Left ventricle myocardium inferior (tissue), 1 donor: Measurements from ENCODE around the gene KHDC4. TPM values are rescaled to one million over a fixed set of nuclear protein-coding genes. Genes with fewer than 3 reads are reported as not detected.

Experiments
- DNase-seq: peaks from one replicate; pipeline ENCODE4 v3.0.0-alpha.2; 2020
- H3K27ac ChIP-seq: fragments of 200-600 bp; replicated peaks from 2 replicates; pipeline ENCODE4 v1.8.0; 2021
- H3K27me3 ChIP-seq: fragments of 200-600 bp; 2 replicates; pipeline ENCODE4 v1.8.0; 2021; ENCODE audit warnings: low read depth
- H3K36me3 ChIP-seq: fragments of 200-600 bp; 2 replicates; pipeline ENCODE4 v1.8.0; 2021
- H3K4me1 ChIP-seq: fragments of 200-600 bp; 2 replicates; pipeline ENCODE4 v1.8.0; 2021
- H3K4me3 ChIP-seq: fragments of 200-600 bp; 2 replicates; pipeline ENCODE4 v1.8.0; 2021; ENCODE audit warnings: mild to moderate bottlenecking, moderate library complexity
- H3K9me3 ChIP-seq: fragments of 200-600 bp; replicated peaks from 2 replicates; pipeline ENCODE4 v1.8.0; 2021
- CTCF ChIP-seq: fragments of 200-600 bp; IDR thresholded peaks from 2 replicates; pipeline ENCODE4 v1.8.0; 2021; ENCODE audit warnings: antibody characterized with exemption, mild to moderate bottlenecking, borderline replicate concordance
- intact Hi-C: fragments of 100-400 bp; cut with micrococcal nuclease; formaldehyde crosslinking; loops from one replicate; pipeline ENCODE4 v1.11.0; 2022
- total RNA-seq: library from RNA; stranded (reverse); fragmentation: NEBNext Ultra II Directional; extraction: Animal tissue kit (Norgen Biotek cat#: 25700); gene quantifications from one replicate; pipeline ENCODE4 v1.2.1, GENCODE V29; 2021
- donor health status: DM: no; HTN: yes; CAD: no; lungs with severe emphysema.

Gene KHDC4
- total RNA-seq, 1 donor from 2014 or later: 21.2 TPM

DNA sequence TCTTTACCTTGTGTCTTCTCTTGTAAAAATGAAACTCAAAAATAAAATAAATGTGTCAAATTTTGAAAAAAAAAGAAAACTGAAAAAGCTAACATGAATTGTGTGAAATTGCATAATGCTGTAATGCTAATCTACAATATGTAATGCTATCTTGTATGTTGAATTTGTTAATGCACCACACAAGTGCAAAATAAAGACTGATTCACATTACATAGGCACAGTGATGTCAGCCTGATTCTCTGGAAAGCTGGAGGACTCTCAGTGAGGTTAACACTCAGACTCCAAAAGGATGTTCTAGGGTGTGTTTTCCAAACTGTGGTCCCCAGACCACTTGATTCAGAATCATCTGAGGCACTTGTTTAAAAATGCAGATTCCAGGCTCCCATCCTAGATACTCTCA is 49.2 kb downstream of the KHDC4 start:
- Histone ChIP-seq H3K27me3 (no peaks in the 10 kb centered on the region), H3K36me3 (peaks cover 15% of the 10 kb centered on the region), H3K9me3 (no peaks in the 10 kb centered on the region), H3K4me3 (no peak overlapping the region), H3K27ac (no peak overlapping the region), H3K4me1 (peaks cover 6% of the 10 kb centered on the region)
- intact Hi-C loops: no loop called here
- TF ChIP-seq CTCF: no peak
- no peak for DNase-seq

DNA sequence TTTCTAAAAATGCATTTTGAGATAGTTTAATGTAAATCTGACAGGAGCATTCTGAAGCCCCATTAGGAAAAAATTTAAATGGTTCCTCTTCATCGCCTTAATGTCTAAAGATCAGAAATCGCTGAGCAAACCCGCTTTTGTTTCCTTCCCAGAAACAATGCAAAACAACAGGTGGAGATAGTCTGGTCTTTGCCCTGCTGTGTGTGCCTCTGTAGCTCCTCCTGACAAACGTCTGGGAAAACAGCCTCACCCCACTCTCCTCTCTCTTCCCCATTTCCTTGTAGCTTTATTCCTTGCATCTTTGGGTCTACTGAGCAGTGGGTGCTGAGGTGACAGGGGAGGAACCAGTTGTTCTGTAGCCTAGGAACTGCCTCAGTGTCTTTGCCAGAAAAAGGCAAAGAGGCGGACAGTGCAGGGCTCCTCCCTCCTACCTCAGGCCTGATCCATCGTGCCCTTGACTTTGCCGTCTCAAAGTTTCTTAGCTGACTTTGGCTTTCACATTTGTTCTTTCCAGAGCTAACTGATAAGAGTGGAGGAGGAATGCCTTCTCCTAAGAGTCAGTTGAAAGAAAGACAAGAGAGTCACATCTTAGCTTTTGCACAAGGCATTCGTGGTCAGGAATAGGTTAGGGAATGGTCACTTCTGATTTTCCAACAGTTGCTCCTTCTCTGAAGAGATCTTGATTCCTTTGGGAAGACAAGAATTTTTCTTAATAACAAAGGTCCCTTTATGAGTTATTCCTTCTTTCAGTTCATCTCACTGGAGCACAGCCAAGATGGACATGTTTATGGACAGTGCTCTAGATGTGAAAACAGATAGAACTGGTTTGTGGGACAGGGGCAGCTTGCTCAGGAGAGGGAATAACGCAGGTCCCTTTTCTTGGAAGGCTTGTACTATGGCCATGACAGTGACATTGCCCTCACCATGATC is 49.9 kb downstream of the KHDC4 start:
- TF ChIP-seq CTCF: no peak
- Histone ChIP-seq H3K27ac (no peak overlapping the region), H3K27me3 (no peaks in the 10 kb centered on the region), H3K4me3 (no peak overlapping the region), H3K9me3 (no peaks in the 10 kb centered on the region), H3K36me3 (peaks cover 15% of the 10 kb centered on the region), H3K4me1 (no peaks in the 10 kb centered on the region)
- intact Hi-C loops: no loop called here
- DNase-seq: no peak

- Histone ChIP-seq H3K27me3 (no peaks in the 10 kb centered on the region), H3K4me3 (no peak overlapping the region), H3K36me3 (peaks cover 15% of the 10 kb centered on the region), H3K27ac (no peak overlapping the region), H3K4me1 (no peaks in the 10 kb centered on the region), H3K9me3 (no peaks in the 10 kb centered on the region)
- TF ChIP-seq CTCF: no peak
- no peak for DNase-seq
- intact Hi-C loops: no loop called here
Measured at GRCh38 chr1:155882766-155883165, 51.4 kb downstream of the KHDC4 start.

- no peak for DNase-seq
- no peaks in the 10 kb centered on the region for H3K27me3 ChIP-seq
- H3K36me3 ChIP-seq: peaks cover 15% of the 10 kb centered on the region
- TF ChIP-seq CTCF: no peak
- no peaks in the 10 kb centered on the region for H3K4me1 ChIP-seq
- H3K27ac ChIP-seq: no peak overlapping the region
- no peaks in the 10 kb centered on the region for H3K9me3 ChIP-seq
- H3K4me3 ChIP-seq: no peak overlapping the region
- intact Hi-C loops: no loop called here
Measured at GRCh38 chr1:155882235-155882634, 52.0 kb downstream of the KHDC4 start.

DNA sequence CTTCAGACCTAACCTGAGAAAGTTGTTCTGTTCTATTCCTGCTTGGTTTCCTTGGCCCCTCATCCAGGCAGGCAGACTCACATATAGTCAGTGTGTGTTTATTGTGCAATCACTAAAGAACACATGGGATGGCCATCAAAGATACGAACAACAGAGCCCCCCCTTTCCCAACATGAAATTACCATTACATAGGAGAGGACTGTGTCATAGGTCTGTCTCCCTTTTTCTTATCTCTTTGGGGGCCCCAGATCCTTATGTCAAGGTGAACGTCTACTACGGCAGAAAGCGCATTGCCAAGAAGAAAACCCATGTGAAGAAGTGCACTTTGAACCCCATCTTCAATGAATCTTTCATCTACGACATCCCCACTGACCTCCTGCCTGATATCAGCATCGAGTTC is 53.3 kb downstream of the KHDC4 start:
- H3K4me1 ChIP-seq: no peaks in the 10 kb centered on the region
- H3K4me3 ChIP-seq: no peak overlapping the region
- DNase-seq: no peak
- H3K9me3 ChIP-seq: no peaks in the 10 kb centered on the region
- H3K36me3 ChIP-seq: peaks cover 15% of the 10 kb centered on the region
- no peaks in the 10 kb centered on the region for H3K27me3 ChIP-seq
- TF ChIP-seq CTCF: no peak
- H3K27ac ChIP-seq: no peak overlapping the region
- intact Hi-C loops: no loop called here
